Stimulated activated CD8-positive, alpha-beta memory T cell treated with anti-CD3 and anti-CD28 coated beads, Interleukin-12 subunit alpha, Interleukin-12 subunit beta, amount 100 ng/mL, for 4 hours (primary cell): ENCODE results near the gene ITGB6.

Experiments used
- DNase-seq: peaks from one replicate; pipeline ENCODE4 v3.0.0-alpha.2; 2020; ENCODE audit warnings: low read depth

Gene ITGB6

DNA sequence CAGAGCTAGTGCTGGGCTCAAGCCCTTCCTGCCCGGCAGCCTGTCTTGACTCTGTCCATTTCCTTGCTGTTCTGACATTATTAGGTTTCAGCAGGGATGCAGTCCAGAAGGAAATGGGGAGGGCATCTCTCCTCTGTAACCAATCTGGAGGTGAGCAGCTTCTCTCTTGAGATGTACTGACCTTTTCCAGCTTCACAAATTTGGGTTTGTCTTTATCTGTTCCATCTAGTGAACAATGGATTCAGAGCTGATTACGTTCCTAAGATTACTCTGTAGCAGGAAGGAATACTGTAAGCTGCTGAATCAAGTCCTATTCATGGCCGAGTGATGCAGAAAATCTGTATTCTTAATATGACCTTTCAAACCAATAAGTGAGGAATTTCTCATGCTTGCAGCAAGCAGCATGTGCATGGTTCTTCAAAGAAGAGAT lies 148.7 kb downstream of the ITGB6 start:
- DNase-seq: no peak

DNA sequence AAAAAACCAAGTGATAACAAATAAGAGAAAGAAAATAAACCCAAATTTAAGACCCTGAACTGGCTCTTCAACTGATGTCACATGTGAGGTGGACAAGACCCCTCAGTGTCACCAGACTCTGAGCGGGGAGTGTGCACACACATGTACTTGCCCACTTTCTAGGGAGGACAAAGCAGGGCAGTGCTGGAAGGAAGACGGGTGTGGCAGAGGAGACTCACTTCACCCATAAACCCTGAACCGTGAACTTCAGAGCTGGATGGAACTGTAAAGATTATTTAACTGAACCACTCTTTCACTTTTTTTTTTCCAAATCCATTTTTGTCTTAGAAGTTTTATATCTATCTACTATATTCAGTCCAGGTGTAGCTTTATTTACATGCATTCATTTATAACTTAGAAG lies 149.9 kb downstream of the ITGB6 start:
- DNase-seq: no peak
